ENCODE measurements around the gene A1CF.

DNA sequence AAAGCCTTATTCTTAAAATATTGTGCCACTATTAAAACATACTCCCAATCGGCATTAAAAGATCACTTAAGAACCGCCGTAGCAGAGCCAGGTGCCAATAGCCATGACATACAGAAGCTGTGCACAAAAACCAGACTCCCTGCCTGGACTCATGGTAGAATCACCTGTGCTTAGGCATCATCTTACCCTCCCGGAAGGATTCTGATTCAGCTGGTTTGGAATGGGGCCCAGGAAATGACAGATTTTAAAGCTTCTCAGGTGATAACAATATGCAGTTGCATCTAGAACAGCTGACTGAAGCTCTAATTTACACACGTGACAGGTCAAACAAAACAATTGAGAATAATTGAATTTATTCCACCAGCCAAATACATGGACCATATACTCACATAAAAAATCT, 10.7 kb downstream of the A1CF start:
- TF ChIP-seq, protein P1, sequence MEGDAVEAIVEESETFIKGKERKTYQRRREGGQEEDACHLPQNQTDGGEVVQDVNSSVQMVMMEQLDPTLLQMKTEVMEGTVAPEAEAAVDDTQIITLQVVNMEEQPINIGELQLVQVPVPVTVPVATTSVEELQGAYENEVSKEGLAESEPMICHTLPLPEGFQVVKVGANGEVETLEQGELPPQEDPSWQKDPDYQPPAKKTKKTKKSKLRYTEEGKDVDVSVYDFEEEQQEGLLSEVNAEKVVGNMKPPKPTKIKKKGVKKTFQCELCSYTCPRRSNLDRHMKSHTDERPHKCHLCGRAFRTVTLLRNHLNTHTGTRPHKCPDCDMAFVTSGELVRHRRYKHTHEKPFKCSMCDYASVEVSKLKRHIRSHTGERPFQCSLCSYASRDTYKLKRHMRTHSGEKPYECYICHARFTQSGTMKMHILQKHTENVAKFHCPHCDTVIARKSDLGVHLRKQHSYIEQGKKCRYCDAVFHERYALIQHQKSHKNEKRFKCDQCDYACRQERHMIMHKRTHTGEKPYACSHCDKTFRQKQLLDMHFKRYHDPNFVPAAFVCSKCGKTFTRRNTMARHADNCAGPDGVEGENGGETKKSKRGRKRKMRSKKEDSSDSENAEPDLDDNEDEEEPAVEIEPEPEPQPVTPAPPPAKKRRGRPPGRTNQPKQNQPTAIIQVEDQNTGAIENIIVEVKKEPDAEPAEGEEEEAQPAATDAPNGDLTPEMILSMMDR (IDR thresholded peaks at IDR 0.05) = no peak
- no peak for TF ChIP-seq POLR2A (IDR thresholded peaks at IDR 0.05)
